Uterus (tissue), 4 donors: ENCODE results near the gene C7orf25. TPM values are rescaled to one million over a fixed set of nuclear protein-coding genes. Genes with fewer than 3 reads are reported as not detected.

ENCODE experiments used
- DNase-seq, 2 donors: peaks; one replicate each; pipeline ENCODE4 v3.0.0-alpha.2; 2019 to 2020
- H3K27ac ChIP-seq, 2 donors: fragments of 200-600 bp; sonication (generic); 1 replicate in 1 of 2; 2 replicates in 1 of 2; pipeline ENCODE4 v1.5.1; 2016 to 2018
- H3K27me3 ChIP-seq, 2 donors: fragments of 200-600 bp; sonication (generic); one replicate each; pipeline ENCODE4 v1.5.1; 2018 to 2019; ENCODE audit warnings: control low read depth in 1 of 2
- H3K36me3 ChIP-seq, 2 donors: fragments of 200-600 bp; sonication (generic); one replicate each; pipeline ENCODE4 v1.5.1; 2019; ENCODE audit warnings: control low read depth in 1 of 2
- H3K4me1 ChIP-seq, 2 donors: fragments of 200-600 bp; sonication (generic); one replicate each; pipeline ENCODE4 v1.5.1; 2018 to 2019; ENCODE audit warnings: control low read depth in 1 of 2
- H3K4me3 ChIP-seq, 2 donors: fragments of 200-600 bp; sonication (generic); 1 replicate in 1 of 2; 2 replicates in 1 of 2; pipeline ENCODE4 v1.5.1; 2018 to 2019; ENCODE audit warnings: mild to moderate bottlenecking in 1 of 2
- H3K9me3 ChIP-seq, 2 donors: fragments of 200-600 bp; sonication (generic); one replicate each; pipeline ENCODE4 v1.5.1; 2019; ENCODE audit warnings: control low read depth in 1 of 2
- POLR2A ChIP-seq, 2 donors: fragments of 450-650 bp; IDR thresholded peaks; one replicate each; pipeline ENCODE4 v1.6.1; 2016; ENCODE audit warnings: antibody characterized with exemption in 2 of 2, mild to moderate bottlenecking in 1 of 2, moderate library complexity in 1 of 2
- intact Hi-C: fragments of 100-400 bp; cut with DNase I; formaldehyde crosslinking; loops from one replicate; pipeline ENCODE4 v1.15.1; 2023; ENCODE audit warnings: low total_unique reads
- total RNA-seq, 4 donors: library from RNA; depleted of rRNA in 3 of 4; stranded (reverse); fragments of >200 nt in 3 of 4; gene quantifications; one replicate each; pipeline versions ENCODE4 v1.1.0 to v1.2.4, GENCODE V29; 2014 to 2023
- TF ChIP-seq, protein P1 (sequence below), 4 experiments: fragments of 200-600 bp in 2 of 4; fragments of 450-650 bp in 2 of 4; sonication (generic) in 2 of 4; IDR thresholded peaks; one replicate each; pipeline ENCODE4 v1.5.1; 2016 to 2019; ENCODE audit warnings: antibody characterized with exemption in 4 of 4, mild to moderate bottlenecking in 2 of 4, moderate library complexity in 1 of 4
- donor health status: DM: yes; HTN: yes; CAD: no.

C7orf25 gene
- total RNA-seq, 4 donors from 2014 or later = 5.9 to 22.5 (median 11.9) TPM

GRCh38 chr7:42869131-42870020, 42.5 kb downstream of the C7orf25 start:
- no peak for TF ChIP-seq POLR2A (IDR thresholded peaks at IDR 0.05)
- TF ChIP-seq, protein P1, sequence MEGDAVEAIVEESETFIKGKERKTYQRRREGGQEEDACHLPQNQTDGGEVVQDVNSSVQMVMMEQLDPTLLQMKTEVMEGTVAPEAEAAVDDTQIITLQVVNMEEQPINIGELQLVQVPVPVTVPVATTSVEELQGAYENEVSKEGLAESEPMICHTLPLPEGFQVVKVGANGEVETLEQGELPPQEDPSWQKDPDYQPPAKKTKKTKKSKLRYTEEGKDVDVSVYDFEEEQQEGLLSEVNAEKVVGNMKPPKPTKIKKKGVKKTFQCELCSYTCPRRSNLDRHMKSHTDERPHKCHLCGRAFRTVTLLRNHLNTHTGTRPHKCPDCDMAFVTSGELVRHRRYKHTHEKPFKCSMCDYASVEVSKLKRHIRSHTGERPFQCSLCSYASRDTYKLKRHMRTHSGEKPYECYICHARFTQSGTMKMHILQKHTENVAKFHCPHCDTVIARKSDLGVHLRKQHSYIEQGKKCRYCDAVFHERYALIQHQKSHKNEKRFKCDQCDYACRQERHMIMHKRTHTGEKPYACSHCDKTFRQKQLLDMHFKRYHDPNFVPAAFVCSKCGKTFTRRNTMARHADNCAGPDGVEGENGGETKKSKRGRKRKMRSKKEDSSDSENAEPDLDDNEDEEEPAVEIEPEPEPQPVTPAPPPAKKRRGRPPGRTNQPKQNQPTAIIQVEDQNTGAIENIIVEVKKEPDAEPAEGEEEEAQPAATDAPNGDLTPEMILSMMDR (IDR thresholded peaks at IDR 0.05) = no peak
- no peak for DNase-seq
- no peak overlapping the region for H3K4me3 ChIP-seq
- H3K4me1 ChIP-seq = no peaks in the 10 kb centered on the region
- intact Hi-C loops = no loop called here
- H3K9me3 ChIP-seq = no peaks in the 10 kb centered on the region
- no peaks in the 10 kb centered on the region for H3K27me3 ChIP-seq
- no peaks in the 10 kb centered on the region for H3K36me3 ChIP-seq
- H3K27ac ChIP-seq = no peak overlapping the region

- Histone ChIP-seq H3K27me3 (no peaks in the 10 kb centered on the region), H3K4me1 (no peaks in the 10 kb centered on the region), H3K36me3 (no peaks in the 10 kb centered on the region), H3K4me3 (no peak overlapping the region), H3K9me3 (no peaks in the 10 kb centered on the region), H3K27ac (no peak overlapping the region)
- intact Hi-C loops = no loop called here
- no peak for DNase-seq
- no peak for TF ChIP-seq POLR2A (IDR thresholded peaks at IDR 0.05)
- TF ChIP-seq, protein P1 (IDR thresholded peaks at IDR 0.05) = no peak
Measured at GRCh38 chr7:42868480-42868879, 43.4 kb downstream of the C7orf25 start.

Other genes starting within 250 kb of the C7orf25 start
- 100 to 1,000 TPM in 1 of 4 donors, 10 to 100 TPM in 3; 54.5 to 121 (median 67.2) TPM for gene PSMA2, start 20.1 kb upstream of the C7orf25 start, total RNA-seq
- gene MRPL32, start 20.3 kb upstream of the C7orf25 start, total RNA-seq = 10 to 100 TPM in 3 of 4 donors, 1 to 10 TPM in 1; 10.0 to 79.4 (median 51.9) TPM
- under 1 TPM in 1 of 4 donors, not detected in 3; 0.28 TPM for gene HECW1, start 200.6 kb upstream of the C7orf25 start, total RNA-seq